GM18502 (cell line): ENCODE measurements around the gene TPGS1.
"Not testable (repeated sequence)": the region's sequence is repeated elsewhere in the genome, so short reads cannot be mapped to it uniquely, and the experiment has no call there.

Experiments
- ATAC-seq: cut with Tn5 transposase; IDR thresholded peaks from one replicate; pipeline ENCODE4 v1.9.1; 2021; ENCODE audit warnings: mild to moderate bottlenecking; ENCODE audit not compliant: unreplicated experiment, poor library complexity

Gene TPGS1

GRCh38 chr19:475360-475759 lies 31.9 kb upstream of the TPGS1 start:
- no peak for ATAC-seq

DNA sequence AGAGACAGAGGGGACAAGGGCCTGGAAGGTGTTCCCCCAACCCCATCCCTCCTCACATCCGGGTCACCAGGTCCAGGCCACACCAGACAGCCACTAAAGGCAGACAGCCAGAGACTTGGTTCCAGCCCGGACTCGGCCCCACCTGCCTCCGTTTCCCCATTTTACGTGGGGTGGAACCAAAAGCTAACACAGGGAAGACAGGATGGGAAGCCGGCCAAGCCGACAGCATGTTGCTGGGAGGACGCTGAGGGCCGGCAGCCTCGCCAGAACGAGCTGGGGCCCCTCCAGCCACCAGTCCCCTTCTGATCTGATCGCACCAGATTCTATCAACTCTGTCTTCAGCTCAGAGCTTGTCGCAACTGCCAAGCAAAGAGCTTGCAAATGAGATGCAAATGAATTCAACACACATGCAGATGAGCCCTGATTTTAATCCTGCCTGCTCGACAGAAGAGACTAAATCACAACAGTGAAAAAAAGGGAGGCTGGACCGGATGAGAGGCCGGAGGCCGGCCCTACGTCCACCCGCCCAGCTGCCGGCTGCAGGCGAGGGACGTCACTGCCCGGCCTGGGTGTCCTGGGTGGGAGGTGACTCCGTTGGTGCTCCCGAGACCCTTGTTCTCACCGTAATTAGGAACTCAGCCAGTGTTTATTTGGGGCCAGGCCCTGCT lies 28.9 kb upstream of the TPGS1 start:
- ATAC-seq = no peak

GRCh38 chr19:478976-479375 lies 28.3 kb upstream of the TPGS1 start:
- ATAC-seq = no peak

GRCh38 chr19:480016-480855 lies 27.1 kb upstream of the TPGS1 start:
- no peak for ATAC-seq

GRCh38 chr19:481100-481499 lies 26.2 kb upstream of the TPGS1 start:
- not testable (repeated sequence) for ATAC-seq

DNA sequence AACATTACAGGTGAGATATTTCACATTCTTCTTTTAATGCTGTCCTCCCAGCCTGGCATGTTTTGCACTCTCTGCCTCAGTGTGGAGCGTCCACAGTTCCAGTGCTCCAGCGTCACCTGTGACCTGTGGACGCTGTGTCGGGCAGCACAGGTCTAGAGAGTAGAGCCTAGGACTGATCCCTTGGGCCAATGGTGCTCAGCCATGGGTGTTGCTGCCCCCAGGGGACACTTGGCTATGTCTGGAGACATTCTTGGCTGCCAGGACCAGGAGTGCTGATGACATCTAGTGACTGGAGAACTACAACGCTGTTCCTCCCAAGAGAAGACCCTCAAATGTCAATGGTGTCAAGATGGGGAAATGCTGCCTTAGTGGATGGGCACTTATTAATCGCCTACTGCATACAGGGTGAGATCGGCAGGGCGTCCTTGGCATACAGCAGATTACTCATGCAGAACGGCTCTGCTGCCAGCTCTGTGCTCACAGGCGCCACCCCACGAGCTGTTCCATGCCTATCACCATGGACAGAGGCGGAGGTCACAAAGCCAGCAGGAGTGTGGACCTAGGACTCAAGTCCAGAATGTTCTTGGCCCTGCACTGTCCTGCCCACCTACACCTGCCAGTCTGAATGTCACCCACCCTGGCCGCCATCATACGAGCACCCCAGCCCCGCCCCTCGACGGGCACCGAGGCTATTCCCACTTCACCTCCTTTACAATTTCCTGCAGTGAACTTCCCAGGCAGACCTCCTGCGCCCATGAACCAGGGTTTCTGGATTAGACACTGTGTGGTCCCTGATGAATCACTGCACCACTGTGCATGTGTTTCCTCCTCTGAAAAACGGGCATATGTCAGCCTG lies 24.9 kb upstream of the TPGS1 start:
- no peak for ATAC-seq

DNA sequence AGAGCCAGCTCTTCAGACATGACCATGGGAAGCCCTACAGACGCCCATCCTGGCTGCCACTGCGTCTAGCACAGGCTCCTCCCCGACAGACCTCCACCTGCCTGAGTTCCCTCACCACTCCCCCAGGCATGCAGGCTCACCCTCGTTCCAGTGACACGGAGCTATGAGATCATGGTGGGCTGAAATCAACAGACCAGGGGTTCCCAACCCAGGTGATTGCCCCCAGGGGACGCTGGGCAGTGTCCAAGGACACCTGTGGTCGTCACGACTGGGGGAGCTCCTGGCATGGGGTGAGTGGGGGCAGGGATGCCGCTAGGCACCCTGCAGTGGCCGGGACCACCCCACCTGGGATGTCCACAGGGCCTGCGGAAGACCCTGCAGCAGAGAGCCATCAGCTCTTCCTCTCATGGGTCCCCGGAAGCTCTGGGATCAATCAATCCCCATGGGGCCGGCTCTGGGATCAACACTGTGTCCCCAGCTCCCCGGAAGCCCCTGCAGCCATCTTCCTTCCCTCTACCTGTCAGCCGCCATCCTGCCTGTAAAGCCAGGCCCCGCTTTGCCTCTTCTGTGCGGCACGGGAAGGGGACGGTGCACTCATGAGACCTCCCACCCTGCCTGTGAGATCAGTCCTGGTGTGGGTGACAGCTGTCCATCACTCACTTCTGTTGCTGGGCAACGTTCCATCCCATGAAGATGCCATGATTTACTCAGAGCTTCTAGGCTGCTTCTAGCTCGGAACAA lies 23.8 kb upstream of the TPGS1 start:
- ATAC-seq = no peak

- no peak for ATAC-seq
Observed at GRCh38 chr19:484494-484893, 22.8 kb upstream of the TPGS1 start.

- ATAC-seq = no peak
Observed at GRCh38 chr19:485077-485476, 22.2 kb upstream of the TPGS1 start.

DNA sequence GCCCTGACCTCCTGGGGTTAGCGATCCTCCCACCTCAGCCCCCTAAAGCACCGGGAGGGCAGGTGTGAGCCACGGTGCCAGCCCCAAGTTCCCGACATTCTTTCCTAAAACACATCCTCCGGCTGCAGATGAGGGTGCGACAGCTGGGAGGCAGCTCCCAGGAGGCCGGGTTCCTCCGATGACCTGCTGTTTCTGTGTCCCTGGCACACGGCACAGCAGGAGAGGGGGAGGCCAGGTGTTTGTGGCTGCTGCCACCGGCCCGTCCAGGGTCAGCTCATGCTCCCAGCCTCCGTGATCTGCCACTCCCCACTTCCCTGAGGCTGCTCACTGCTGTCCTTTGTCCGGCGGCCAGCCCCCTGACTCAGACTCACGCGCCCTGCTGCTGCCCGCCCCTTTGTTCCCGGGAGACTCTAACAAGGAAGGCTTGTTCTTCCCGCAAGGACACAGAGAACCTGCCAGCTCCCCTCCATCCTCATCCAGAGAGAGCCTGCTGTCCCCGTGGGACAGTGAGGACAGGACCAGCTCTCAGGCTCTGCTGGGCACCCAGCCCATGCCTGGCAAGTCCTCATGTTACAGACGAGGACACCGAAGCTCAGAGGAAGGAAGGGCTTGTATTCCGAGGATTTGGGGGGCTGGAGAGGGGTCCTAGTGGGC lies 21.6 kb upstream of the TPGS1 start:
- ATAC-seq = no peak

DNA sequence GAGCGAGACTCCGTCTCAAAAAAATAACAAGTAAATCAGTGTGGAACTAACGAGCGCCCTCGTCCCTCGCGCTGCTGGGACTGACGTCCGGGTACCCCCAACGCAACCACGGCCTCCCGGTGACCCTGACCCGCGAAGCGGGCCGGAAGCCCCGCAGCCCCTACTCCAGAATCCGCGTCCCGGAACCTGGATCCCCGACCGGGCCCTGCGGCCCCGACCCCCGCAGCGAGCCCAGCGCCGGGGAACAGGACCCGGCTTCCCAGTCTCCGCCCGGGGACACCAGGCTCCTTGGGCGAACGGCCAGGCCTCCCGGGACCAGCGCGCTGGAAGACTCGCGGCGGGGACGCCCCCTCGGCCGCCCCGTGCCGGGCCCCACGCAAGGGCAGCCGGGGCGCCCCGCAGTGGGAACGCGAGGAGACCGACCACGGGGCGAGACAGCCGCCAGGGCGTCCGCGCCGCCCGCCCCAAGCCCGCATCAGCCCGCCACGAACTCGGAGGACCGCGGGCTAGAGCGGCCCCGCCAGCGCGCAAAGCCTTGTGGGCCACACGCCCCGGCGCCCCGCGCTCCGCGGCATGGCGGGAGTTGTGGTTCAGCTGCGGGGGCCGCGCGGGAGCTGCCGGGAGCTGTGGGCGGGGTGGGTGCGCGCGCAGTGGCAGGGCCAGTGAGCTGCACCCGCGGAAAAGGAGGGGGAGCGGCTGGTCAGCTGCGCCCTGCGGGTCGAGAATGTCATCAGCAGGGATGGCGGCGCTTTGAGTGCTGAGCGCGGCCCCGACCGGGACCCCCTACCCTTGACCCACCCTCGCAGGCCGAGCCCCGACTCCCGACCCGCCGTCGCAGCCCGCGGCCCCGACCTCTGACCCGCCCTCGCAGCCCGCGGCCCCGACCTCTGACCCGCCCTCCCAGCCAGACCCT lies 18.5 kb upstream of the TPGS1 start:
- peak; percentile 78 for ATAC-seq

GRCh38 chr19:489418-490196 lies 17.7 kb upstream of the TPGS1 start:
- ATAC-seq = peak; percentile 27

DNA sequence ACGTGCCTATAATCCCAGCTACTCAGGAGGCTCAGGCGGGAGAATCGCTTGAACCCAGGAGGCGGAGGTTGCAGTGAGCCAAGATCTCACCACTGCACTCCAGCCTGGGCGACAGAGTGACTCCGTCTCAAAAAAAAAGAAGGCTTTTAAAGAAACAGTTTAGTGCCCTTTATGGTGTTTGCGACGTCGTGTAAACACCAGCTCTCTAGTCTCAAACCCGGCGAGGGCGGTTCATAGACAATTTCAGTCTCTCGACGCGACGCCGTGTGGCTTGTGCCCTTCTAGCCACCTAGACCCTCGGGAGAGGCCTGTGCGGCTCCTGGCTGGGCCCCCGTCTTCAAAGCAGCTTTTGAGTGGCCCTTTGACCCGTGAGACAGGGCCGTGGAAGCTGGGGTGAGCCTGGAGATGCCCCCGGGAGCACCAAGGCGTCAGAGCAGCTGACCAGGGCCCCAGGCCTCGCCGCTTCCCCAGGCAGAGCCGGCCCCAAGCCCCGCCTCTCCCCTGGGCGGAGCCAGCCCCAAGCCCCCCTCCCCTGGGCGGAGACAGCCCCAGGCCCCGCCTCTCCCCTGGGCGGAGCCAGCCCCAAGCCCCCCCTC lies 16.1 kb upstream of the TPGS1 start:
- ATAC-seq = no peak

GRCh38 chr19:492091-492531 lies 15.2 kb upstream of the TPGS1 start:
- ATAC-seq = no peak

DNA sequence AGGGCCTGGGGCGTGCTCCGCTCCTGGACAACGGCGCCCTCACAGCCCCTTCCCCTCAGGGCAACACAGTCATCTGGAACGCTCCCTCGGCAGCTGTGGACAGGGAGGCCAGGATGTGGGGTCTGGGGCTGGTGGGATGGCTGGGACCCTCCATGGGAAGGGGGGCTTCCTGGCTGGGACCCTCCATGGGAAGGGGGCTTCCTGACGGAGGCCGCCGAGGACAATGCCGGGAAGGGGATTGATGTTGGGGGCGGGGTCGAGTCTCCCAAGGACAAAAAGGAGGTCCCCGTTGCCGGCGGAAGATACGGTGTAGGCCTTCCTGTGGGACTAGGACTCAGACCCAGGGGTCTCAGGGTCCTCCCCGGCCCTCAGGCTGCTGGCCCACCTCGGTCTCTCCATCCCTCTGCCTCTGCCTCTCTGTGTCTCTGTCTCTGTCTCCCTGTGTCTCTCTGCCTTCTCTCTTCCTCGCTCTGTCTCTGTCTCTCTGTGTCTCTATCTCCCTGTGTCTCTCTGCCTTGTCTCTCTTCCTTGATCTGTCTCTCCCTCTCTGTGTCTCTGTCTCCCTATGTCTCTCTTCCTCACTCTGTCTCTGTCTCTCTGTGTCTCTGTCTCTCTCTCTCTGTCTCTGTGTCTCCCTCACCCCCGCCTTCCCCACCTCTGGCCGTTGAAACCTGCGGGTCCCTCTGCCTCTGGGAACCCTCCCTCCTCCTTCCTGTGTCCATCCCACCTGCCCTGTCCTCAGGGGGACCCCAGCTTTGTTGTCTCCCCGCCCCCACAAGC lies 13.7 kb upstream of the TPGS1 start:
- no peak for ATAC-seq

GRCh38 chr19:494171-495080 lies 12.9 kb upstream of the TPGS1 start:
- no peak for ATAC-seq
